ENCODE data around the gene UGT1A9.

GRCh38 chr2:233639860-233640259 is 31.8 kb upstream of the UGT1A9 start:
- TF ChIP-seq GATA2 (IDR thresholded peaks at IDR 0.05; ENCODE audit: low read depth, low read length) = no peak
- TF ChIP-seq GATA3 (IDR thresholded peaks at IDR 0.05; ENCODE audit: low read depth, low read length) = no peak

All from SH-SY5Y (cell line).